ENCODE measurements around the gene KIAA0825. TPM values are rescaled to one million over a fixed set of nuclear protein-coding genes. Genes with fewer than 3 reads are reported as not detected.

Gene KIAA0825
- total RNA-seq, 2 experiments from 2014 or later: 0.19 to 0.32 TPM

DNA sequence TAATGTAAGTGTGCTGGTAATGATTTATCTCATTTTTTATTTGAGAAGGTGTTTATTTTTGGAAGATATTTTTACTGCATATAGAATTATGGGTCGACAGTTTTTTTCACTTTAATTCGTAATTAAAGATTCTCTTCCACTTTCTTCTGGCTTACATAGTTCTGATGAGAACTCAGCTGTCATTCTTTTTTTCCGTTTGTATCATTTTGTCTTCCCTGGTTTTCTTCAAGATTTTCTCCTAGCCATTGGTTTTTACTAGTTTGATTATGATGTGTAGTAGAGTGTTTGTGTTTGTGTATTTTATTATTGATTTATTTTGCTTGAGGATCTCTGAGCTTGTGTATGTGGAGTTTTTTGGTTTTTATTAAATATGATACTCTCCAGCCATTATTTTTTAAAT, 21.8 kb upstream of the KIAA0825 start:
- intact Hi-C loops (cut with micrococcal nuclease; ENCODE audit: unreplicated experiment): loop anchor here (2.0 kb wide), 1 partner anchor 15 kb away; no protein-coding TSS in a partner anchor
- Histone ChIP-seq H3K4me3 (ENCODE audit: low read depth, low read length, poor library complexity, severe bottlenecking) (no peak overlapping the region), H3K4me2 (ENCODE audit: low read length) (no peak overlapping the region), H3K79me2 (ENCODE audit: insufficient read depth, low read depth, low read length) (peaks cover 24% of the 10 kb centered on the region; the same call in 1 of the 2 replicates), H3K36me3 (ENCODE audit: insufficient read depth, low read length) (peaks cover 86% of the 10 kb centered on the region), H3K9me2 (ENCODE audit: insufficient read depth, low read length) (no peaks in the 10 kb centered on the region), H2AFZ (ENCODE audit: low read length) (no peak overlapping the region), H3K4me1 (ENCODE audit: insufficient read depth, low read length, poor library complexity, severe bottlenecking) (no peaks in the 10 kb centered on the region), H4K20me1 (ENCODE audit: insufficient read depth, low read length) (no peaks in the 10 kb centered on the region), H3K27ac (ENCODE audit: low read depth, low read length, poor library complexity, severe bottlenecking) (no peak overlapping the region), H3K9me3 (ENCODE audit: low read length) (peaks cover 22% of the 10 kb centered on the region; the same call in 1 of the 2 replicates)
- DNase-seq (ENCODE audit: low spot score): no peak
- POLR2A ChIA-PET: interaction anchor here (0.9 kb wide), 1 partner anchor 22 kb away, joined by 3 read pairs; the partner anchor contains the start of genes KIAA0825 and SLF1
- no peak for TF ChIP-seq EZH2phosphoT487 (IDR thresholded peaks at IDR 0.05; ENCODE audit: borderline replicate concordance, low read depth, low read length)
- TF ChIP-seq, protein P1, sequence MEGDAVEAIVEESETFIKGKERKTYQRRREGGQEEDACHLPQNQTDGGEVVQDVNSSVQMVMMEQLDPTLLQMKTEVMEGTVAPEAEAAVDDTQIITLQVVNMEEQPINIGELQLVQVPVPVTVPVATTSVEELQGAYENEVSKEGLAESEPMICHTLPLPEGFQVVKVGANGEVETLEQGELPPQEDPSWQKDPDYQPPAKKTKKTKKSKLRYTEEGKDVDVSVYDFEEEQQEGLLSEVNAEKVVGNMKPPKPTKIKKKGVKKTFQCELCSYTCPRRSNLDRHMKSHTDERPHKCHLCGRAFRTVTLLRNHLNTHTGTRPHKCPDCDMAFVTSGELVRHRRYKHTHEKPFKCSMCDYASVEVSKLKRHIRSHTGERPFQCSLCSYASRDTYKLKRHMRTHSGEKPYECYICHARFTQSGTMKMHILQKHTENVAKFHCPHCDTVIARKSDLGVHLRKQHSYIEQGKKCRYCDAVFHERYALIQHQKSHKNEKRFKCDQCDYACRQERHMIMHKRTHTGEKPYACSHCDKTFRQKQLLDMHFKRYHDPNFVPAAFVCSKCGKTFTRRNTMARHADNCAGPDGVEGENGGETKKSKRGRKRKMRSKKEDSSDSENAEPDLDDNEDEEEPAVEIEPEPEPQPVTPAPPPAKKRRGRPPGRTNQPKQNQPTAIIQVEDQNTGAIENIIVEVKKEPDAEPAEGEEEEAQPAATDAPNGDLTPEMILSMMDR (conservative IDR thresholded peaks at IDR 0.05; ENCODE audit: low read length): no peak
- CTCF ChIA-PET (ENCODE audit: unreplicated experiment): no interaction called here
- BruUV-seq (replicated peaks): no TSS peak

DNA sequence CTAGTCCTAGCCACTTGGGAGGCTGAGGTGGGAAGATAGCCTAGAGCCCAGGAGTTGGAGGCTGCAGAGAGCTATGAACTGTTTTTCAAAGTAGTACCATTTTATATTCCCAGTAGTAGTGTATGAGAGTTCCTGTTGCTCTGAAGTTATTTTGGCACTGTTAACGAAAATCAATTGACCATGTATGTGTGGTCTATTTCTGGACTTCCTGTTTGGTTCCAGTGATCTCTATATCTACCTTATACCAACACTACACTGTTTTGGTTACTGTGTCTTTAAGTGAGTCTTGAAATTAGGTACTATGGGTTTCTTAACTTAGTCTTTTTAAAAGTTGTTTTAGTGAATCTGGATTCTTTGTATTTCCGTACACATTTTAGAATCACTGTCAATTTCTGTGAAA, 13.6 kb upstream of the KIAA0825 start:
- Histone ChIP-seq H3K36me3 (ENCODE audit: insufficient read depth, low read length) (peaks cover 82% of the 10 kb centered on the region), H2AFZ (ENCODE audit: low read length) (no peak overlapping the region), H3K9me2 (ENCODE audit: insufficient read depth, low read length) (no peaks in the 10 kb centered on the region), H3K4me1 (ENCODE audit: insufficient read depth, low read length, poor library complexity, severe bottlenecking) (peaks cover 15% of the 10 kb centered on the region), H3K79me2 (ENCODE audit: insufficient read depth, low read depth, low read length) (peaks cover 54% of the 10 kb centered on the region), H3K4me3 (ENCODE audit: low read depth, low read length, poor library complexity, severe bottlenecking) (peak overlapping the region; percentile 5), H3K4me2 (ENCODE audit: low read length) (peak overlapping the region; percentile 53), H4K20me1 (ENCODE audit: insufficient read depth, low read length) (no peaks in the 10 kb centered on the region), H3K27ac (ENCODE audit: low read depth, low read length, poor library complexity, severe bottlenecking) (peak overlapping the region; percentile 51), H3K9me3 (ENCODE audit: low read length) (peaks cover 32% of the 10 kb centered on the region)
- POLR2A ChIA-PET: interaction anchor here (0.6 to 1.1 kb wide), 4 partner anchors 9 to 107 kb away, joined by 3 to 4 read pairs (median 3); no protein-coding TSS in a partner anchor
- BruUV-seq (replicated peaks): no TSS peak
- intact Hi-C loops (cut with micrococcal nuclease; ENCODE audit: unreplicated experiment): no loop called here
- TF ChIP-seq, protein P1 (conservative IDR thresholded peaks at IDR 0.05; ENCODE audit: low read length): no peak
- no peak for TF ChIP-seq EZH2phosphoT487 (IDR thresholded peaks at IDR 0.05; ENCODE audit: borderline replicate concordance, low read depth, low read length)
- CTCF ChIA-PET (ENCODE audit: unreplicated experiment): no interaction called here
- peak; percentile 45 for DNase-seq (ENCODE audit: low spot score)

DNA sequence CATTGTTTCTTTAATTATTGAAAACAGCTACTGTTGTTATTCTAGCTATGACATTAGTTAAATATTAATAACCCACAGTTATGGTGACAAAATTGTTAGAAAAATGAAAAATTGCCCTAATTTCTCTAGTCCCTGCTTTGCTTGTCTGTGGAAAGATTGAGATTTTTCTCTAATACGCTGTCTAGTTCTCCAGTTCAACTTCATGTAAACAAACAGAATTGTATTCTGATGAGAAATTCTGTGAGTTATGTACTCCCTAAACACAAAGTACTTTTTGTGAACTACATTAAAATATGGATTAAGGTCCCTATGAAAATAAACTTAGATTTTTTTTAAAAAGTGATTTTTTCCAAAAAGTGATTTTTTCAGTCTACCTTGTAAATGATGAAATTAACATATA, 8.8 kb upstream of the KIAA0825 start:
- POLR2A ChIA-PET: interaction anchor here (1.2 kb wide), 1 partner anchor 14 kb away, joined by 3 read pairs; no protein-coding TSS in a partner anchor
- no peaks in the 10 kb centered on the region for H3K9me2 ChIP-seq (ENCODE audit: insufficient read depth, low read length)
- no peak overlapping the region for H3K4me2 ChIP-seq (ENCODE audit: low read length)
- TF ChIP-seq, protein P1 (conservative IDR thresholded peaks at IDR 0.05; ENCODE audit: low read length): no peak
- TF ChIP-seq EZH2phosphoT487 (IDR thresholded peaks at IDR 0.05; ENCODE audit: borderline replicate concordance, low read depth, low read length): no peak
- H3K36me3 ChIP-seq (ENCODE audit: insufficient read depth, low read length): peaks cover 36% of the 10 kb centered on the region
- intact Hi-C loops (cut with micrococcal nuclease; ENCODE audit: unreplicated experiment): no loop called here
- CTCF ChIA-PET (ENCODE audit: unreplicated experiment): no interaction called here
- H3K4me3 ChIP-seq (ENCODE audit: low read depth, low read length, poor library complexity, severe bottlenecking): no peak overlapping the region
- no TSS peak for BruUV-seq (replicated peaks)
- no peak for DNase-seq (ENCODE audit: low spot score)
- H2AFZ ChIP-seq (ENCODE audit: low read length): no peak overlapping the region
- no peak overlapping the region for H3K27ac ChIP-seq (ENCODE audit: low read depth, low read length, poor library complexity, severe bottlenecking)
- peaks cover 63% of the 10 kb centered on the region for H3K79me2 ChIP-seq (ENCODE audit: insufficient read depth, low read depth, low read length)
- H4K20me1 ChIP-seq (ENCODE audit: insufficient read depth, low read length): 0 out of 2 replicates have a peak, but pooled peaks cover under 1% of the 10 kb centered on the region
- peaks cover 30% of the 10 kb centered on the region for H3K4me1 ChIP-seq (ENCODE audit: insufficient read depth, low read length, poor library complexity, severe bottlenecking)
- peaks cover 20% of the 10 kb centered on the region for H3K9me3 ChIP-seq (ENCODE audit: low read length)
